GM12878 (cell line): ENCODE data around the gene DNAAF9. TPM values are rescaled to one million over a fixed set of nuclear protein-coding genes. Genes with fewer than 3 reads are reported as not detected.
A peak's percentile ranks its signal among the peaks of the same experiment; 100 is the strongest.

Experiments
- E2F8 ChIP-seq: fragments of 450-650 bp; IDR thresholded peaks from 2 replicates; pipeline ENCODE4 v1.6.1; 2018; ENCODE audit warnings: mild to moderate bottlenecking, low read depth, moderate library complexity; ENCODE audit not compliant: partially characterized antibody
- FOXM1 ChIP-seq: IDR thresholded peaks from 2 replicates; pipeline ENCODE4 v1.6.1; 2012; ENCODE audit warnings: low read depth, mild to moderate bottlenecking, inconsistent platforms, low read length, moderate library complexity
- IRF4 ChIP-seq: IDR thresholded peaks from 2 replicates; pipeline ENCODE4 v1.6.1; 2011; ENCODE audit warnings: low read depth, low read length
- JUNB ChIP-seq: IDR thresholded peaks from 2 replicates; pipeline ENCODE4 v1.6.1; 2016; ENCODE audit warnings: antibody characterized with exemption, mild to moderate bottlenecking
- MAX ChIP-seq: IDR thresholded peaks from 2 replicates; pipeline ENCODE4 v1.6.1; 2012; ENCODE audit warnings: low read depth, low read length, improper control_type of control experiment
- MTA2 ChIP-seq: fragments of 450-650 bp; IDR thresholded peaks from 2 replicates; pipeline ENCODE4 v1.6.1; 2016; ENCODE audit warnings: low read depth, mild to moderate bottlenecking, moderate library complexity
- MXI1 ChIP-seq: fragments of 150-350 bp; IDR thresholded peaks from 2 replicates; pipeline ENCODE4 v1.6.1; 2011; ENCODE audit warnings: low read depth, mild to moderate bottlenecking, inconsistent platforms, low read length, improper control_type of control experiment
- NFXL1 ChIP-seq: fragments of 450-650 bp; IDR thresholded peaks from 2 replicates; pipeline ENCODE4 v1.6.1; 2017; ENCODE audit warnings: antibody characterized with exemption, mild to moderate bottlenecking, borderline replicate concordance
- PML ChIP-seq: IDR thresholded peaks from 2 replicates; pipeline ENCODE4 v1.6.1; 2012; ENCODE audit warnings: low read length, inconsistent platforms
- POLR2AphosphoS5 ChIP-seq: IDR thresholded peaks from 2 replicates; pipeline ENCODE4 v1.6.1; 2011; ENCODE audit warnings: mild to moderate bottlenecking, low read length, inconsistent platforms
- RAD21 ChIP-seq: IDR thresholded peaks from 2 replicates; pipeline ENCODE4 v1.6.1; 2011; ENCODE audit warnings: mild to moderate bottlenecking, low read depth, low read length, moderate library complexity; ENCODE audit not compliant: insufficient read depth
- RCOR1 ChIP-seq: conservative IDR thresholded peaks from 2 replicates; pipeline ENCODE4 v1.6.1; 2012; ENCODE audit warnings: low read depth, low read length, improper control_type of control experiment
- SIN3A ChIP-seq: IDR thresholded peaks from 2 replicates; pipeline ENCODE4 v1.6.1; 2012; ENCODE audit warnings: low read depth, low read length, improper control_type of control experiment
- TCF3 ChIP-seq: IDR thresholded peaks from 2 replicates; pipeline ENCODE4 v1.6.1; 2012; ENCODE audit warnings: low read depth, mild to moderate bottlenecking, low read length, borderline replicate concordance; ENCODE audit not compliant: insufficient read depth
- YBX1 ChIP-seq: fragments of 450-650 bp; IDR thresholded peaks from 2 replicates; pipeline ENCODE4 v1.6.1; 2016; ENCODE audit warnings: antibody characterized with exemption
- polyA plus RNA-seq, 11 experiments: library from polyadenylated mRNA; depleted of rRNA in 4 of 11; unstranded in 6 of 11; stranded (reverse) in 5 of 11; fragments of >200 nt; fragmentation: Nextera tagmentation in 4 of 11; fragmentation: Illumina TruSeq in 1 of 11; extraction: Ambion mirVana in 4 of 11; extraction: Trizol in 1 of 11; gene quantifications; 1 replicate in 1 of 11; 2 replicates in 10 of 11; pipeline versions ENCODE4 v1.2.1 to v1.2.3, GENCODE V29; 2011 to 2016; ENCODE audit warnings: inconsistent platforms in 2 of 11, missing spikeins in 2 of 11, low read depth in 1 of 11
- total RNA-seq, 4 experiments: library from RNA; depleted of rRNA in 3 of 4; stranded (reverse); fragments of >200 nt in 3 of 4; fragmentation: Illumina TruSeq in 1 of 4; extraction: Trizol in 1 of 4; gene quantifications; 2 replicates each; pipeline versions ENCODE4 v1.2.1 to v1.2.3, GENCODE V29; 2013 to 2021
- TF ChIP-seq, protein P1 (sequence below): fragments of 450-650 bp; IDR thresholded peaks from 2 replicates; pipeline ENCODE4 v1.6.1; 2014; ENCODE audit warnings: mild to moderate bottlenecking
- TF ChIP-seq, protein P2 (sequence below): IDR thresholded peaks from 2 replicates; pipeline ENCODE4 v1.6.1; 2012; ENCODE audit warnings: improper control_type of control experiment, low read depth, low read length; ENCODE audit not compliant: insufficient replicate concordance
- TF ChIP-seq, protein P3 (sequence below): IDR thresholded peaks from 2 replicates; pipeline ENCODE4 v1.6.1; 2012; ENCODE audit warnings: mild to moderate bottlenecking, low read depth, low read length

Gene DNAAF9
- total and polyA plus RNA-seq, 10 of the 15 experiments (the other 5 are each of a cell fraction or from before 2014, with no cell fraction given): 0.08 to 2.1 (median 1.3) TPM

GRCh38 chr20:3420211-3420707 is 12.8 kb upstream of the DNAAF9 start (continued):
- TF ChIP-seq E2F8 (no peak), MTA2 (peak; percentile 65; the same call in 1 of the 2 replicates), RCOR1 (0 out of 2 replicates have a peak, but pooled peaks have one; percentile 39), TCF3 (no peak), MAX (no peak), SIN3A (no peak), NFXL1 (no peak), YBX1 (no peak), MXI1 (no peak), POLR2AphosphoS5 (no peak), RAD21 (no peak), FOXM1 (peak; percentile 72; the same call in 1 of the 2 replicates), PML (no peak), JUNB (peak; percentile 98), IRF4 (peak; percentile 98)
- TF ChIP-seq, protein P1, sequence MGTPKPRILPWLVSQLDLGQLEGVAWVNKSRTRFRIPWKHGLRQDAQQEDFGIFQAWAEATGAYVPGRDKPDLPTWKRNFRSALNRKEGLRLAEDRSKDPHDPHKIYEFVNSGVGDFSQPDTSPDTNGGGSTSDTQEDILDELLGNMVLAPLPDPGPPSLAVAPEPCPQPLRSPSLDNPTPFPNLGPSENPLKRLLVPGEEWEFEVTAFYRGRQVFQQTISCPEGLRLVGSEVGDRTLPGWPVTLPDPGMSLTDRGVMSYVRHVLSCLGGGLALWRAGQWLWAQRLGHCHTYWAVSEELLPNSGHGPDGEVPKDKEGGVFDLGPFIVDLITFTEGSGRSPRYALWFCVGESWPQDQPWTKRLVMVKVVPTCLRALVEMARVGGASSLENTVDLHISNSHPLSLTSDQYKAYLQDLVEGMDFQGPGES: no peak
- TF ChIP-seq, protein P2, sequence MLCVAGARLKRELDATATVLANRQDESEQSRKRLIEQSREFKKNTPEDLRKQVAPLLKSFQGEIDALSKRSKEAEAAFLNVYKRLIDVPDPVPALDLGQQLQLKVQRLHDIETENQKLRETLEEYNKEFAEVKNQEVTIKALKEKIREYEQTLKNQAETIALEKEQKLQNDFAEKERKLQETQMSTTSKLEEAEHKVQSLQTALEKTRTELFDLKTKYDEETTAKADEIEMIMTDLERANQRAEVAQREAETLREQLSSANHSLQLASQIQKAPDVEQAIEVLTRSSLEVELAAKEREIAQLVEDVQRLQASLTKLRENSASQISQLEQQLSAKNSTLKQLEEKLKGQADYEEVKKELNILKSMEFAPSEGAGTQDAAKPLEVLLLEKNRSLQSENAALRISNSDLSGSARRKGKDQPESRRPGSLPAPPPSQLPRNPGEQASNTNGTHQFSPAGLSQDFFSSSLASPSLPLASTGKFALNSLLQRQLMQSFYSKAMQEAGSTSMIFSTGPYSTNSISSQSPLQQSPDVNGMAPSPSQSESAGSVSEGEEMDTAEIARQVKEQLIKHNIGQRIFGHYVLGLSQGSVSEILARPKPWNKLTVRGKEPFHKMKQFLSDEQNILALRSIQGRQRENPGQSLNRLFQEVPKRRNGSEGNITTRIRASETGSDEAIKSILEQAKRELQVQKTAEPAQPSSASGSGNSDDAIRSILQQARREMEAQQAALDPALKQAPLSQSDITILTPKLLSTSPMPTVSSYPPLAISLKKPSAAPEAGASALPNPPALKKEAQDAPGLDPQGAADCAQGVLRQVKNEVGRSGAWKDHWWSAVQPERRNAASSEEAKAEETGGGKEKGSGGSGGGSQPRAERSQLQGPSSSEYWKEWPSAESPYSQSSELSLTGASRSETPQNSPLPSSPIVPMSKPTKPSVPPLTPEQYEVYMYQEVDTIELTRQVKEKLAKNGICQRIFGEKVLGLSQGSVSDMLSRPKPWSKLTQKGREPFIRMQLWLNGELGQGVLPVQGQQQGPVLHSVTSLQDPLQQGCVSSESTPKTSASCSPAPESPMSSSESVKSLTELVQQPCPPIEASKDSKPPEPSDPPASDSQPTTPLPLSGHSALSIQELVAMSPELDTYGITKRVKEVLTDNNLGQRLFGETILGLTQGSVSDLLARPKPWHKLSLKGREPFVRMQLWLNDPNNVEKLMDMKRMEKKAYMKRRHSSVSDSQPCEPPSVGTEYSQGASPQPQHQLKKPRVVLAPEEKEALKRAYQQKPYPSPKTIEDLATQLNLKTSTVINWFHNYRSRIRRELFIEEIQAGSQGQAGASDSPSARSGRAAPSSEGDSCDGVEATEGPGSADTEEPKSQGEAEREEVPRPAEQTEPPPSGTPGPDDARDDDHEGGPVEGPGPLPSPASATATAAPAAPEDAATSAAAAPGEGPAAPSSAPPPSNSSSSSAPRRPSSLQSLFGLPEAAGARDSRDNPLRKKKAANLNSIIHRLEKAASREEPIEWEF: no peak
- TF ChIP-seq, protein P3, sequence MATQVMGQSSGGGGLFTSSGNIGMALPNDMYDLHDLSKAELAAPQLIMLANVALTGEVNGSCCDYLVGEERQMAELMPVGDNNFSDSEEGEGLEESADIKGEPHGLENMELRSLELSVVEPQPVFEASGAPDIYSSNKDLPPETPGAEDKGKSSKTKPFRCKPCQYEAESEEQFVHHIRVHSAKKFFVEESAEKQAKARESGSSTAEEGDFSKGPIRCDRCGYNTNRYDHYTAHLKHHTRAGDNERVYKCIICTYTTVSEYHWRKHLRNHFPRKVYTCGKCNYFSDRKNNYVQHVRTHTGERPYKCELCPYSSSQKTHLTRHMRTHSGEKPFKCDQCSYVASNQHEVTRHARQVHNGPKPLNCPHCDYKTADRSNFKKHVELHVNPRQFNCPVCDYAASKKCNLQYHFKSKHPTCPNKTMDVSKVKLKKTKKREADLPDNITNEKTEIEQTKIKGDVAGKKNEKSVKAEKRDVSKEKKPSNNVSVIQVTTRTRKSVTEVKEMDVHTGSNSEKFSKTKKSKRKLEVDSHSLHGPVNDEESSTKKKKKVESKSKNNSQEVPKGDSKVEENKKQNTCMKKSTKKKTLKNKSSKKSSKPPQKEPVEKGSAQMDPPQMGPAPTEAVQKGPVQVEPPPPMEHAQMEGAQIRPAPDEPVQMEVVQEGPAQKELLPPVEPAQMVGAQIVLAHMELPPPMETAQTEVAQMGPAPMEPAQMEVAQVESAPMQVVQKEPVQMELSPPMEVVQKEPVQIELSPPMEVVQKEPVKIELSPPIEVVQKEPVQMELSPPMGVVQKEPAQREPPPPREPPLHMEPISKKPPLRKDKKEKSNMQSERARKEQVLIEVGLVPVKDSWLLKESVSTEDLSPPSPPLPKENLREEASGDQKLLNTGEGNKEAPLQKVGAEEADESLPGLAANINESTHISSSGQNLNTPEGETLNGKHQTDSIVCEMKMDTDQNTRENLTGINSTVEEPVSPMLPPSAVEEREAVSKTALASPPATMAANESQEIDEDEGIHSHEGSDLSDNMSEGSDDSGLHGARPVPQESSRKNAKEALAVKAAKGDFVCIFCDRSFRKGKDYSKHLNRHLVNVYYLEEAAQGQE: no peak
